ENCODE measurements around the gene EPN2. TPM values are rescaled to one million over a fixed set of nuclear protein-coding genes. Genes with fewer than 3 reads are reported as not detected.

The EPN2 gene
- total RNA-seq, 1 experiment from 2014 or later, result 57.8 TPM

GRCh38 chr17:19265755-19266154 is 28.6 kb downstream of the EPN2 start:
- H3K23me2 ChIP-seq (ENCODE audit: insufficient read length, low read depth, low read length, poor library complexity, severe bottlenecking), result no peaks in the 10 kb centered on the region
- no peak overlapping the region for H3K4me2 ChIP-seq (ENCODE audit: insufficient read depth, insufficient read length, low read length)
- no peaks in the 10 kb centered on the region for H3K27me3 ChIP-seq (ENCODE audit: insufficient read depth, low read length)
- H4K20me1 ChIP-seq (ENCODE audit: control insufficient read depth, insufficient read depth, insufficient read length), result peaks cover 2% of the 10 kb centered on the region
- H3K36me3 Mint-ChIP-seq (ENCODE audit: insufficient read depth in 1 of 3, low read depth in 3 of 3), result peaks cover 0 to 3% (median 0%) of the 10 kb centered on the region in 3 experiments; a peak in 1 of 7 replicates
- H4K5ac ChIP-seq (ENCODE audit: insufficient read length, low read depth, low read length), result no peak overlapping the region
- H3K9ac ChIP-seq (ENCODE audit: extremely low read depth, insufficient read length, low read length), result no peak overlapping the region
- no peaks in the 10 kb centered on the region for H3K9me3 Mint-ChIP-seq
- no peak overlapping the region for H3K23ac ChIP-seq (ENCODE audit: insufficient read length, low read depth, low read length)
- peaks cover 39 to 49% of the 10 kb centered on the region in 2 experiments for H3K4me1 Mint-ChIP-seq
- H2BK5ac ChIP-seq (ENCODE audit: insufficient read length, low read length), result no peak overlapping the region
- H2BK15ac ChIP-seq (ENCODE audit: low read depth, low read length), result no peak overlapping the region
- TF ChIP-seq CTCF (conservative IDR thresholded peaks at IDR 0.05), result no peak
- no CpG with 5 or more reads among the region's 6 CpGs for WGBS (ENCODE audit: extremely low coverage, insufficient read length, low lambda C conversion rate)
- no peak overlapping the region for H3K14ac ChIP-seq (ENCODE audit: insufficient read depth, low read length)
- no peak overlapping the region for H2AK5ac ChIP-seq (ENCODE audit: insufficient read length, low read length)
- peak overlapping the region in 2 of 3 experiments; percentile 0 to 12; a peak in 1 of 7 replicates for H3K27ac Mint-ChIP-seq
- no peak overlapping the region for H4K91ac ChIP-seq (ENCODE audit: insufficient read length, low read depth, low read length)
- H2AFZ ChIP-seq (ENCODE audit: low read length), result no peak overlapping the region
- no peak overlapping the region for H2BK120ac ChIP-seq (ENCODE audit: low read depth, low read length, poor library complexity, severe bottlenecking)
- H3K9me3 ChIP-seq (ENCODE audit: control insufficient read depth, low read depth, low read length), result no peaks in the 10 kb centered on the region
- H3K79me2 ChIP-seq (ENCODE audit: insufficient read depth, low read length), result peaks cover 3% of the 10 kb centered on the region; the same call in 1 of the 2 replicates
- no peak overlapping the region for H3K4me3 Mint-ChIP-seq
- H3K27ac ChIP-seq (ENCODE audit: insufficient read length, low read depth, low read length), result no peak overlapping the region
- no peak overlapping the region for H4K8ac ChIP-seq (replicated peaks; ENCODE audit: insufficient read length, low read depth, low read length)
- no peak for DNase-seq
- H3T11ph ChIP-seq (ENCODE audit: low read length), result no peak overlapping the region
- H3K4me1 ChIP-seq (ENCODE audit: insufficient read depth, low read length), result peaks cover 7% of the 10 kb centered on the region; the same call in 1 of the 2 replicates
- H3K27me3 Mint-ChIP-seq (ENCODE audit: low read depth), result no peaks in the 10 kb centered on the region
- H2BK20ac ChIP-seq (ENCODE audit: low read depth, low read length, poor library complexity, severe bottlenecking), result no peak overlapping the region
- H3K56ac ChIP-seq (ENCODE audit: insufficient read length, low read depth, low read length), result no peak overlapping the region
- no peak overlapping the region for H3K18ac ChIP-seq (ENCODE audit: insufficient read length, low read depth, low read length)
- peaks cover 7% of the 10 kb centered on the region for H3K79me1 ChIP-seq (ENCODE audit: insufficient read depth, low read depth, low read length, poor library complexity, severe bottlenecking)
- H2BK12ac ChIP-seq (ENCODE audit: insufficient read length, low read depth, low read length), result no peak overlapping the region
- no peak overlapping the region for H3K4ac ChIP-seq (ENCODE audit: low read depth, low read length)

All from H9 (cell line).